GM13977 (cell line): ENCODE measurements around the gene CRYGA.

Source experiments
- DNase-seq: peaks from one replicate; pipeline ENCODE4 v3.0.0; 2012; ENCODE audit warnings: low spot score
- CTCF ChIP-seq: IDR thresholded peaks from 2 replicates; pipeline ENCODE4 v1.5.1; 2012; ENCODE audit warnings: mild to moderate bottlenecking, control low read depth; ENCODE audit not compliant: insufficient read depth; ENCODE audit errors: extremely low read depth, missing control alignments
- in situ Hi-C: fragments of 300-500 bp; cut with MboI; formaldehyde crosslinking; loops from one replicate; pipeline ENCODE4 v1.12.0; 2022; ENCODE audit warnings: low sequenced_read_pairs, low pct_unique_long_range_greater_than_20kb, mixed read lengths, inconsistent platforms; ENCODE audit not compliant: unreplicated experiment

CRYGA gene

GRCh38 chr2:208174144-208174543 is 10.8 kb upstream of the CRYGA start:
- no peak for DNase-seq
- in situ Hi-C loops: no loop called here
- no peak for TF ChIP-seq CTCF

GRCh38 chr2:208172125-208172524 is 8.7 kb upstream of the CRYGA start:
- no peak for TF ChIP-seq CTCF
- DNase-seq: no peak
- in situ Hi-C loops: no loop called here

GRCh38 chr2:208164951-208165755 is 1.8 kb upstream of the CRYGA start:
- no peak for TF ChIP-seq CTCF
- in situ Hi-C loops: no loop called here

GRCh38 chr2:208156439-208156838 is 7.0 kb downstream of the CRYGA start:
- no peak for TF ChIP-seq CTCF
- in situ Hi-C loops: no loop called here
- no peak for DNase-seq

More at GRCh38 chr2:208164951-208165755, 1.8 kb upstream of the CRYGA start:
- DNase-seq: no peak

GRCh38 chr2:208153156-208153555 is 10.2 kb downstream of the CRYGA start:
- in situ Hi-C loops: no loop called here
- DNase-seq: no peak
- TF ChIP-seq CTCF: no peak

GRCh38 chr2:208150956-208151355 is 12.4 kb downstream of the CRYGA start:
- in situ Hi-C loops: no loop called here
- TF ChIP-seq CTCF: no peak
- DNase-seq: no peak
